Measurements from ENCODE around the gene KIF5B. TPM values are rescaled to one million over a fixed set of nuclear protein-coding genes. Genes with fewer than 3 reads are reported as not detected.
A peak's percentile ranks its signal among the peaks of the same experiment; 100 is the strongest.
"Not testable (repeated sequence)": the region's sequence is repeated elsewhere in the genome, so short reads cannot be mapped to it uniquely, and the experiment has no call there.

Gene KIF5B
- total RNA-seq, 1 donor from 2014 or later = 103 TPM

- no peak overlapping the region for H3K27ac Mint-ChIP-seq (ENCODE audit: unreplicated experiment)
- no peaks in the 10 kb centered on the region for H3K27me3 Mint-ChIP-seq (ENCODE audit: unreplicated experiment)
- H3K4me1 Mint-ChIP-seq (ENCODE audit: unreplicated experiment) = peaks cover 61% of the 10 kb centered on the region
- DNase-seq (ENCODE audit: extremely low spot score, unreplicated experiment) = no peak
- H3K9me3 Mint-ChIP-seq (ENCODE audit: unreplicated experiment) = no peaks in the 10 kb centered on the region
- TF ChIP-seq CTCF (IDR thresholded peaks at IDR 0.05) = no peak
- peaks cover 38% of the 10 kb centered on the region for H3K36me3 Mint-ChIP-seq (ENCODE audit: unreplicated experiment)
- H3K4me3 Mint-ChIP-seq (ENCODE audit: unreplicated experiment) = no peak overlapping the region
Observed at GRCh38 chr10:32046151-32046550, 10.1 kb downstream of the KIF5B start.

GRCh38 chr10:32042730-32043129, 13.5 kb downstream of the KIF5B start:
- peaks cover 45% of the 10 kb centered on the region for H3K36me3 Mint-ChIP-seq (ENCODE audit: unreplicated experiment)
- not testable (repeated sequence) for DNase-seq (ENCODE audit: extremely low spot score, unreplicated experiment); H3K9me3 Mint-ChIP-seq (ENCODE audit: unreplicated experiment); H3K4me3 Mint-ChIP-seq (ENCODE audit: unreplicated experiment); H3K27me3 Mint-ChIP-seq (ENCODE audit: unreplicated experiment)
- H3K4me1 Mint-ChIP-seq (ENCODE audit: unreplicated experiment) = peaks cover 41% of the 10 kb centered on the region
- peak overlapping the region; percentile 59 for H3K27ac Mint-ChIP-seq (ENCODE audit: unreplicated experiment)

GRCh38 chr10:32041290-32042028, 14.8 kb downstream of the KIF5B start:
- TF ChIP-seq CTCF (IDR thresholded peaks at IDR 0.05) = no peak
- Mint-ChIP-seq H3K4me3 (ENCODE audit: unreplicated experiment) (no peak overlapping the region), H3K4me1 (ENCODE audit: unreplicated experiment) (peaks cover 36% of the 10 kb centered on the region), H3K27ac (ENCODE audit: unreplicated experiment) (peak overlapping the region; percentile 19), H3K9me3 (ENCODE audit: unreplicated experiment) (no peaks in the 10 kb centered on the region), H3K27me3 (ENCODE audit: unreplicated experiment) (no peaks in the 10 kb centered on the region), H3K36me3 (ENCODE audit: unreplicated experiment) (peaks cover 44% of the 10 kb centered on the region)
- no peak for DNase-seq (ENCODE audit: extremely low spot score, unreplicated experiment)

GRCh38 chr10:32039734-32040133, 16.5 kb downstream of the KIF5B start:
- peaks cover 41% of the 10 kb centered on the region for H3K36me3 Mint-ChIP-seq (ENCODE audit: unreplicated experiment)
- H3K9me3 Mint-ChIP-seq (ENCODE audit: unreplicated experiment) = no peaks in the 10 kb centered on the region
- TF ChIP-seq CTCF (IDR thresholded peaks at IDR 0.05) = no peak
- peaks cover 34% of the 10 kb centered on the region for H3K4me1 Mint-ChIP-seq (ENCODE audit: unreplicated experiment)
- no peak overlapping the region for H3K27ac Mint-ChIP-seq (ENCODE audit: unreplicated experiment)
- H3K27me3 Mint-ChIP-seq (ENCODE audit: unreplicated experiment) = no peaks in the 10 kb centered on the region
- H3K4me3 Mint-ChIP-seq (ENCODE audit: unreplicated experiment) = no peak overlapping the region
- no peak for DNase-seq (ENCODE audit: extremely low spot score, unreplicated experiment)

GRCh38 chr10:32038777-32039176, 17.4 kb downstream of the KIF5B start:
- H3K9me3 Mint-ChIP-seq (ENCODE audit: unreplicated experiment) = no peaks in the 10 kb centered on the region
- no peak overlapping the region for H3K4me3 Mint-ChIP-seq (ENCODE audit: unreplicated experiment)
- no peak overlapping the region for H3K27ac Mint-ChIP-seq (ENCODE audit: unreplicated experiment)
- peaks cover 31% of the 10 kb centered on the region for H3K4me1 Mint-ChIP-seq (ENCODE audit: unreplicated experiment)
- H3K27me3 Mint-ChIP-seq (ENCODE audit: unreplicated experiment) = no peaks in the 10 kb centered on the region
- no peak for TF ChIP-seq CTCF (IDR thresholded peaks at IDR 0.05)
- DNase-seq (ENCODE audit: extremely low spot score, unreplicated experiment) = no peak
- peaks cover 40% of the 10 kb centered on the region for H3K36me3 Mint-ChIP-seq (ENCODE audit: unreplicated experiment)
